HepG2 (cell line): Measurements from ENCODE around the gene LILRB3. TPM values are rescaled to one million over a fixed set of nuclear protein-coding genes. Genes with fewer than 3 reads are reported as not detected.

Experiments used
- ARNTL ChIP-seq: sonication (generic); formaldehyde crosslinking; IDR thresholded peaks from 2 replicates; pipeline ENCODE4 v1.4.0; 2020; ENCODE audit warnings: mild to moderate bottlenecking, missing genetic modification reagents
- HOXA9 ChIP-seq: sonication (generic); formaldehyde crosslinking; IDR thresholded peaks from 2 replicates; pipeline ENCODE4 v1.8.1; 2022; ENCODE audit warnings: missing genetic modification reagents, mild to moderate bottlenecking, moderate library complexity, borderline replicate concordance
- SUZ12 ChIP-seq: fragments of 150-350 bp; IDR thresholded peaks from 2 replicates; pipeline ENCODE4 v1.6.1; 2014; ENCODE audit warnings: low read depth, low read length
- TBX2 ChIP-seq: sonication (generic); formaldehyde crosslinking; IDR thresholded peaks from 2 replicates; pipeline ENCODE4 v1.5.0; 2020; ENCODE audit warnings: missing genetic modification reagents, mild to moderate bottlenecking, borderline replicate concordance
- TFAP4 ChIP-seq: sonication (generic); IDR thresholded peaks from 2 replicates; pipeline ENCODE4 v1.6.1; 2016; ENCODE audit warnings: low read depth, borderline replicate concordance
- ZBTB42 ChIP-seq: sonication (generic); formaldehyde crosslinking; IDR thresholded peaks from 2 replicates; pipeline ENCODE4 v1.5.0; 2020; ENCODE audit warnings: mild to moderate bottlenecking, missing genetic modification reagents
- ZKSCAN1 ChIP-seq: fragments of 150-350 bp; IDR thresholded peaks from 2 replicates; pipeline ENCODE4 v1.6.1; 2014; ENCODE audit warnings: low read length
- ZMYM3 ChIP-seq: sonication (generic); formaldehyde crosslinking; IDR thresholded peaks from 2 replicates; pipeline ENCODE4 v1.5.1; 2020; ENCODE audit warnings: mild to moderate bottlenecking, missing genetic modification reagents
- ZNF350 ChIP-seq: sonication (generic); formaldehyde crosslinking; IDR thresholded peaks from 2 replicates; pipeline ENCODE4 v1.4.0; 2020; ENCODE audit warnings: mild to moderate bottlenecking, low read depth, missing genetic modification reagents, borderline replicate concordance
- ZNF816 ChIP-seq: sonication (generic); formaldehyde crosslinking; IDR thresholded peaks from 2 replicates; pipeline ENCODE4 v1.8.0; 2022; ENCODE audit warnings: missing genetic modification reagents, mild to moderate bottlenecking, borderline replicate concordance
- polyA plus RNA-seq, 8 experiments: library from polyadenylated mRNA; depleted of rRNA in 3 of 8; stranded (reverse) in 7 of 8; unstranded in 1 of 8; fragments of >200 nt; fragmentation: Illumina TruSeq in 4 of 8; extraction: Trizol in 4 of 8; gene quantifications; 2 replicates each; pipeline versions ENCODE4 v1.2.1 to v1.2.3, GENCODE V29; 2011 to 2016; ENCODE audit warnings: low read depth in 4 of 8, missing spikeins in 1 of 8, mixed read lengths in 1 of 8; ENCODE audit not compliant: insufficient read depth in 1 of 8
- total RNA-seq, 5 experiments: library from RNA; depleted of rRNA; stranded (reverse); fragments of >200 nt; fragmentation: Illumina TruSeq; extraction: Trizol; gene quantifications; 2 replicates each; pipeline ENCODE4 v1.2.3, GENCODE V29; 2016; ENCODE audit warnings: low read depth in 1 of 5
- TF ChIP-seq, protein P1 (sequence below): sonication (generic); formaldehyde crosslinking; IDR thresholded peaks from 2 replicates; pipeline ENCODE4 v1.4.0; 2020; ENCODE audit warnings: missing genetic modification reagents, borderline replicate concordance
- TF ChIP-seq, protein P2 (sequence below): sonication (generic); formaldehyde crosslinking; IDR thresholded peaks from 2 replicates; pipeline ENCODE4 v1.4.0; 2020; ENCODE audit warnings: mild to moderate bottlenecking, low read depth, missing genetic modification reagents
- TF ChIP-seq, protein P3 (sequence below): sonication (generic); formaldehyde crosslinking; IDR thresholded peaks from 2 replicates; pipeline ENCODE4 v1.5.0; 2020; ENCODE audit warnings: missing genetic modification reagents, mild to moderate bottlenecking, borderline replicate concordance
- TF ChIP-seq, protein P4 (sequence below): sonication (generic); formaldehyde crosslinking; IDR thresholded peaks from 2 replicates; pipeline ENCODE4 v1.5.0; 2020; ENCODE audit warnings: mild to moderate bottlenecking, missing genetic modification reagents
- TF ChIP-seq, protein P5 (sequence below): IDR thresholded peaks from 2 replicates; pipeline ENCODE4 v1.6.1; 2018; ENCODE audit warnings: missing genetic modification reagents, mild to moderate bottlenecking, missing compliant biosample characterization
- TF ChIP-seq, protein P6 (sequence below): sonication (generic); formaldehyde crosslinking; IDR thresholded peaks from 2 replicates; pipeline ENCODE4 v1.4.0; 2020; ENCODE audit warnings: missing genetic modification reagents

The LILRB3 gene
- total and polyA plus RNA-seq, 2 of the 13 experiments (the other 11 are each of a cell fraction or from before 2014, with no cell fraction given), result 0.22 TPM; not detected in 1

- TF ChIP-seq, protein P1, sequence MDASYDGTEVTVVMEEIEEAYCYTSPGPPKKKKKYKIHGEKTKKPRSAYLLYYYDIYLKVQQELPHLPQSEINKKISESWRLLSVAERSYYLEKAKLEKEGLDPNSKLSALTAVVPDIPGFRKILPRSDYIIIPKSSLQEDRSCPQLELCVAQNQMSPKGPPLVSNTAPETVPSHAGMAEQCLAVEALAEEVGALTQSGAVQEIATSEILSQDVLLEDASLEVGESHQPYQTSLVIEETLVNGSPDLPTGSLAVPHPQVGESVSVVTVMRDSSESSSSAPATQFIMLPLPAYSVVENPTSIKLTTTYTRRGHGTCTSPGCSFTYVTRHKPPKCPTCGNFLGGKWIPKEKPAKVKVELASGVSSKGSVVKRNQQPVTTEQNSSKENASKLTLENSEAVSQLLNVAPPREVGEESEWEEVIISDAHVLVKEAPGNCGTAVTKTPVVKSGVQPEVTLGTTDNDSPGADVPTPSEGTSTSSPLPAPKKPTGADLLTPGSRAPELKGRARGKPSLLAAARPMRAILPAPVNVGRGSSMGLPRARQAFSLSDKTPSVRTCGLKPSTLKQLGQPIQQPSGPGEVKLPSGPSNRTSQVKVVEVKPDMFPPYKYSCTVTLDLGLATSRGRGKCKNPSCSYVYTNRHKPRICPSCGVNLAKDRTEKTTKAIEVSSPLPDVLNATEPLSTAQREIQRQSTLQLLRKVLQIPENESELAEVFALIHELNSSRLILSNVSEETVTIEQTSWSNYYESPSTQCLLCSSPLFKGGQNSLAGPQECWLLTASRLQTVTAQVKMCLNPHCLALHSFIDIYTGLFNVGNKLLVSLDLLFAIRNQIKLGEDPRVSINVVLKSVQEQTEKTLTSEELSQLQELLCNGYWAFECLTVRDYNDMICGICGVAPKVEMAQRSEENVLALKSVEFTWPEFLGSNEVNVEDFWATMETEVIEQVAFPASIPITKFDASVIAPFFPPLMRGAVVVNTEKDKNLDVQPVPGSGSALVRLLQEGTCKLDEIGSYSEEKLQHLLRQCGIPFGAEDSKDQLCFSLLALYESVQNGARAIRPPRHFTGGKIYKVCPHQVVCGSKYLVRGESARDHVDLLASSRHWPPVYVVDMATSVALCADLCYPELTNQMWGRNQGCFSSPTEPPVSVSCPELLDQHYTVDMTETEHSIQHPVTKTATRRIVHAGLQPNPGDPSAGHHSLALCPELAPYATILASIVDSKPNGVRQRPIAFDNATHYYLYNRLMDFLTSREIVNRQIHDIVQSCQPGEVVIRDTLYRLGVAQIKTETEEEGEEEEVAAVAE (CRISPR knock-in tag), result no peak
- TF ChIP-seq, protein P2, sequence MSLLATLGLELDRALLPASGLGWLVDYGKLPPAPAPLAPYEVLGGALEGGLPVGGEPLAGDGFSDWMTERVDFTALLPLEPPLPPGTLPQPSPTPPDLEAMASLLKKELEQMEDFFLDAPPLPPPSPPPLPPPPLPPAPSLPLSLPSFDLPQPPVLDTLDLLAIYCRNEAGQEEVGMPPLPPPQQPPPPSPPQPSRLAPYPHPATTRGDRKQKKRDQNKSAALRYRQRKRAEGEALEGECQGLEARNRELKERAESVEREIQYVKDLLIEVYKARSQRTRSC (CRISPR knock-in tag), result no peak
- TF ChIP-seq, protein P3, sequence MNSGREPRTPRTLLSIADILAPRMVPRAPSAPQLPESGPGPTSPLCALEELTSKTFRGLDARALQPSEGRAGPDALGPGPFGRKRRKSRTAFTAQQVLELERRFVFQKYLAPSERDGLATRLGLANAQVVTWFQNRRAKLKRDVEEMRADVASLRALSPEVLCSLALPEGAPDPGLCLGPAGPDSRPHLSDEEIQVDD (CRISPR knock-in tag), result no peak
- TF ChIP-seq TBX2 (CRISPR knock-in tag), result peak; percentile 47; the same call in 1 of the 2 replicates
- TF ChIP-seq ZNF816 (CRISPR knock-in tag), result no peak
- no peak for TF ChIP-seq TFAP4
- TF ChIP-seq ZMYM3 (CRISPR knock-in tag), result no peak
- no peak for TF ChIP-seq ARNTL (CRISPR knock-in tag)
- TF ChIP-seq ZKSCAN1, result no peak
- TF ChIP-seq, protein P4, sequence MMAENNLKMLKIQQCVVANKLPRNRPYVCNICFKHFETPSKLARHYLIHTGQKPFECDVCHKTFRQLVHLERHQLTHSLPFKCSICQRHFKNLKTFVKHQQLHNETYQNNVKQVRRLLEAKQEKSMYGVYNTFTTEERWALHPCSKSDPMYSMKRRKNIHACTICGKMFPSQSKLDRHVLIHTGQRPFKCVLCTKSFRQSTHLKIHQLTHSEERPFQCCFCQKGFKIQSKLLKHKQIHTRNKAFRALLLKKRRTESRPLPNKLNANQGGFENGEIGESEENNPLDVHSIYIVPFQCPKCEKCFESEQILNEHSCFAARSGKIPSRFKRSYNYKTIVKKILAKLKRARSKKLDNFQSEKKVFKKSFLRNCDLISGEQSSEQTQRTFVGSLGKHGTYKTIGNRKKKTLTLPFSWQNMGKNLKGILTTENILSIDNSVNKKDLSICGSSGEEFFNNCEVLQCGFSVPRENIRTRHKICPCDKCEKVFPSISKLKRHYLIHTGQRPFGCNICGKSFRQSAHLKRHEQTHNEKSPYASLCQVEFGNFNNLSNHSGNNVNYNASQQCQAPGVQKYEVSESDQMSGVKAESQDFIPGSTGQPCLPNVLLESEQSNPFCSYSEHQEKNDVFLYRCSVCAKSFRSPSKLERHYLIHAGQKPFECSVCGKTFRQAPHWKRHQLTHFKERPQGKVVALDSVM (CRISPR knock-in tag), result no peak
- TF ChIP-seq, protein P5, sequence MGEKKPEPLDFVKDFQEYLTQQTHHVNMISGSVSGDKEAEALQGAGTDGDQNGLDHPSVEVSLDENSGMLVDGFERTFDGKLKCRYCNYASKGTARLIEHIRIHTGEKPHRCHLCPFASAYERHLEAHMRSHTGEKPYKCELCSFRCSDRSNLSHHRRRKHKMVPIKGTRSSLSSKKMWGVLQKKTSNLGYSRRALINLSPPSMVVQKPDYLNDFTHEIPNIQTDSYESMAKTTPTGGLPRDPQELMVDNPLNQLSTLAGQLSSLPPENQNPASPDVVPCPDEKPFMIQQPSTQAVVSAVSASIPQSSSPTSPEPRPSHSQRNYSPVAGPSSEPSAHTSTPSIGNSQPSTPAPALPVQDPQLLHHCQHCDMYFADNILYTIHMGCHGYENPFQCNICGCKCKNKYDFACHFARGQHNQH, result peak; percentile 39; the same call in 1 of the 2 replicates
- no peak for TF ChIP-seq HOXA9
- TF ChIP-seq ZNF350 (CRISPR knock-in tag), result peak; percentile 33; the same call in 1 of the 2 replicates
- TF ChIP-seq, protein P6, sequence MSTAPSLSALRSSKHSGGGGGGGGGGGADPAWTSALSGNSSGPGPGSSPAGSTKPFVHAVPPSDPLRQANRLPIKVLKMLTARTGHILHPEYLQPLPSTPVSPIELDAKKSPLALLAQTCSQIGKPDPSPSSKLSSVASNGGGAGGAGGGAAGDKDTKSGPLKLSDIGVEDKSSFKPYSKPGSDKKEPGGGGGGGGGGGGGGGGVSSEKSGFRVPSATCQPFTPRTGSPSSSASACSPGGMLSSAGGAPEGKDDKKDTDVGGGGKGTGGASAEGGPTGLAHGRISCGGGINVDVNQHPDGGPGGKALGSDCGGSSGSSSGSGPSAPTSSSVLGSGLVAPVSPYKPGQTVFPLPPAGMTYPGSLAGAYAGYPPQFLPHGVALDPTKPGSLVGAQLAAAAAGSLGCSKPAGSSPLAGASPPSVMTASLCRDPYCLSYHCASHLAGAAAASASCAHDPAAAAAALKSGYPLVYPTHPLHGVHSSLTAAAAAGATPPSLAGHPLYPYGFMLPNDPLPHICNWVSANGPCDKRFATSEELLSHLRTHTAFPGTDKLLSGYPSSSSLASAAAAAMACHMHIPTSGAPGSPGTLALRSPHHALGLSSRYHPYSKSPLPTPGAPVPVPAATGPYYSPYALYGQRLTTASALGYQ, result no peak
- TF ChIP-seq ZBTB42, result no peak
- TF ChIP-seq SUZ12, result no peak
These were observed 14.6 kb downstream of the LILRB3 start (continued) for GRCh38 chr19:54207983-54208783.
